GM21423 (cell line): Measurements from ENCODE around the gene NIPSNAP3A.
"Not testable (repeated sequence)": the region's sequence is repeated elsewhere in the genome, so short reads cannot be mapped to it uniquely, and the experiment has no call there.

Experiments
- ATAC-seq: cut with Tn5 transposase; IDR thresholded peaks from one replicate; pipeline ENCODE4 v1.9.1; 2021; ENCODE audit warnings: mild to moderate bottlenecking, moderate library complexity; ENCODE audit not compliant: unreplicated experiment

Gene NIPSNAP3A

GRCh38 chr9:104747565-104748358 is at the start of gene NIPSNAP3A:
Gene NIPSNAP3A, plus strand, starts transcription at chr9:104747683. Its CDS starts 110 bp downstream, at chr9:104747793.
- peak; percentile 85 for ATAC-seq

- no peak for ATAC-seq
Measured at GRCh38 chr9:104700306-104700705, 47.2 kb upstream of the NIPSNAP3A start.

GRCh38 chr9:104708737-104709136 is 38.7 kb upstream of the NIPSNAP3A start:
- not testable (repeated sequence) for ATAC-seq

- no peak for ATAC-seq
Measured at GRCh38 chr9:104711604-104712003, 35.9 kb upstream of the NIPSNAP3A start.

- no peak for ATAC-seq
Measured at GRCh38 chr9:104725014-104725413, 22.5 kb upstream of the NIPSNAP3A start.

GRCh38 chr9:104738452-104738851 is 9.0 kb upstream of the NIPSNAP3A start:
- ATAC-seq, result no peak

- ATAC-seq, result no peak
Measured at GRCh38 chr9:104740621-104741020, 6.9 kb upstream of the NIPSNAP3A start.

GRCh38 chr9:104743376-104743985 is 4.0 kb upstream of the NIPSNAP3A start:
- peak; percentile 26 for ATAC-seq

- ATAC-seq, result no peak
Measured at GRCh38 chr9:104745852-104746251, 1.6 kb upstream of the NIPSNAP3A start.

- ATAC-seq, result no peak
Measured at GRCh38 chr9:104746285-104746684, 1.2 kb upstream of the NIPSNAP3A start.

GRCh38 chr9:104746798-104747197 is 685 bp upstream of the NIPSNAP3A start:
- no peak for ATAC-seq

- ATAC-seq, result no peak
Measured at GRCh38 chr9:104747245-104747564, 278 bp upstream of the NIPSNAP3A start.

- ATAC-seq, result peak; percentile 0
Measured at GRCh38 chr9:104748359-104749031, 1.0 kb downstream of the NIPSNAP3A start.

- ATAC-seq, result peak; percentile 25
Measured at GRCh38 chr9:104750185-104750767, 2.8 kb downstream of the NIPSNAP3A start.

GRCh38 chr9:104758974-104759373 is 11.5 kb downstream of the NIPSNAP3A start:
- peak; percentile 44 for ATAC-seq

- ATAC-seq, result peak; percentile 33
Measured at GRCh38 chr9:104765138-104765537, 17.7 kb downstream of the NIPSNAP3A start.

- no peak for ATAC-seq
Measured at GRCh38 chr9:104766025-104766424, 18.5 kb downstream of the NIPSNAP3A start.

- no peak for ATAC-seq
Measured at GRCh38 chr9:104767507-104767906, 20.0 kb downstream of the NIPSNAP3A start.

GRCh38 chr9:104769029-104769428 is 21.5 kb downstream of the NIPSNAP3A start:
- not testable (repeated sequence) for ATAC-seq

GRCh38 chr9:104769655-104770054 is 22.2 kb downstream of the NIPSNAP3A start:
- peak; percentile 34 for ATAC-seq

- ATAC-seq, result peak; percentile 34
Measured at GRCh38 chr9:104772714-104773510, 25.4 kb downstream of the NIPSNAP3A start.
